Calu3 (cell line): ENCODE results near the gene IGSF8. TPM values are rescaled to one million over a fixed set of nuclear protein-coding genes. Genes with fewer than 3 reads are reported as not detected.

ENCODE experiments used
- BruUV-seq: library from RNA; stranded (reverse); fragments of 400-500 nt; replicated peaks from 2 replicates; lab custom pipeline; 2021; lab: Mats Ljungman, UMichigan
- CTCF ChIA-PET: fragments of 300-600 bp; sonication (Branson Sonifier 250); formaldehyde crosslinking; loops from one replicate; lab custom pipeline; 2022; ENCODE audit warnings: antibody characterized with exemption; lab: Charles Lee
- DNase-seq: peaks from one replicate; pipeline ENCODE4 v3.0.0; 2022
- H3K27ac Mint-ChIP-seq: one replicate; pipeline ENCODE4 v1.8.0; 2022; ENCODE audit warnings: mixed read lengths; ENCODE audit not compliant: unreplicated experiment
- H3K27me3 Mint-ChIP-seq: one replicate; pipeline ENCODE4 v1.8.0; 2022; ENCODE audit warnings: mixed read lengths; ENCODE audit not compliant: unreplicated experiment
- H3K36me3 Mint-ChIP-seq: one replicate; pipeline ENCODE4 v1.8.0; 2022; ENCODE audit warnings: mild to moderate bottlenecking, moderate library complexity, mixed read lengths; ENCODE audit not compliant: insufficient read depth, unreplicated experiment
- H3K4me1 Mint-ChIP-seq: one replicate; pipeline ENCODE4 v1.8.0; 2022; ENCODE audit warnings: mild to moderate bottlenecking, low read depth, mixed read lengths; ENCODE audit not compliant: unreplicated experiment
- H3K4me3 Mint-ChIP-seq: one replicate; pipeline ENCODE4 v1.8.0; 2022; ENCODE audit warnings: mild to moderate bottlenecking, low read depth, moderate library complexity, mixed read lengths; ENCODE audit not compliant: unreplicated experiment
- H3K9me3 Mint-ChIP-seq: one replicate; pipeline ENCODE4 v1.8.0; 2022; ENCODE audit warnings: low read depth, mixed read lengths; ENCODE audit not compliant: unreplicated experiment
- CTCF ChIP-seq: fragments of 200-600 bp; IDR thresholded peaks from one replicate; pipeline ENCODE4 v1.8.0; 2022; ENCODE audit warnings: antibody characterized with exemption; ENCODE audit not compliant: unreplicated experiment
- intact Hi-C: fragments of 100-400 bp; cut with micrococcal nuclease; formaldehyde crosslinking; loops from one replicate; pipeline ENCODE4 v1.10.0; 2022; ENCODE audit not compliant: unreplicated experiment
- total RNA-seq: library from RNA; stranded (reverse); gene quantifications from 2 replicates; pipeline ENCODE4 v1.2.3, GENCODE V29; 2022

IGSF8 gene
- total RNA-seq, 1 experiment from 2014 or later, result 31.6 TPM

GRCh38 chr1:160093624-160094290, 4.7 kb downstream of the IGSF8 start:
- Mint-ChIP-seq H3K27me3 (no peaks in the 10 kb centered on the region), H3K27ac (no peak overlapping the region), H3K9me3 (no peaks in the 10 kb centered on the region), H3K4me3 (no peak overlapping the region), H3K36me3 (peaks cover 14% of the 10 kb centered on the region), H3K4me1 (peaks cover 11% of the 10 kb centered on the region)
- no TSS peak for BruUV-seq
- TF ChIP-seq CTCF, result no peak
- CTCF ChIA-PET, result no interaction called here
- intact Hi-C loops, result no loop called here
- DNase-seq, result no peak

- no TSS peak for BruUV-seq
- no peak overlapping the region for H3K27ac Mint-ChIP-seq
Observed at GRCh38 chr1:160093069-160093395, 5.4 kb downstream of the IGSF8 start.

GRCh38 chr1:160092366-160093068, 5.9 kb downstream of the IGSF8 start:
- Mint-ChIP-seq H3K9me3 (no peaks in the 10 kb centered on the region), H3K4me1 (peaks cover 6% of the 10 kb centered on the region), H3K27ac (no peak overlapping the region), H3K27me3 (no peaks in the 10 kb centered on the region), H3K4me3 (no peak overlapping the region), H3K36me3 (peaks cover 2% of the 10 kb centered on the region)
- BruUV-seq, result TSS peak; percentile 31
- CTCF ChIA-PET, result no interaction called here
- intact Hi-C loops, result no loop called here
- no peak for DNase-seq
- no peak for TF ChIP-seq CTCF

More at GRCh38 chr1:160093069-160093395, 5.4 kb downstream of the IGSF8 start:
- Mint-ChIP-seq H3K36me3 (peaks cover 7% of the 10 kb centered on the region), H3K27me3 (no peaks in the 10 kb centered on the region), H3K9me3 (no peaks in the 10 kb centered on the region), H3K4me1 (peaks cover 11% of the 10 kb centered on the region), H3K4me3 (no peak overlapping the region)
- intact Hi-C loops, result no loop called here
- DNase-seq, result no peak
- CTCF ChIA-PET, result no interaction called here
- TF ChIP-seq CTCF, result no peak

GRCh38 chr1:160091666-160092223, 6.7 kb downstream of the IGSF8 start:
- H3K36me3 Mint-ChIP-seq, result no peaks in the 10 kb centered on the region
- H3K4me1 Mint-ChIP-seq, result no peaks in the 10 kb centered on the region
- no peak overlapping the region for H3K4me3 Mint-ChIP-seq
- CTCF ChIA-PET, result no interaction called here
- no peak for DNase-seq
- no peaks in the 10 kb centered on the region for H3K27me3 Mint-ChIP-seq
- TF ChIP-seq CTCF, result no peak
- no peak overlapping the region for H3K27ac Mint-ChIP-seq
- no peaks in the 10 kb centered on the region for H3K9me3 Mint-ChIP-seq
- BruUV-seq, result no TSS peak
- intact Hi-C loops, result no loop called here
